Measurements from ENCODE around the gene INPP5D. TPM values are rescaled to one million over a fixed set of nuclear protein-coding genes. Genes with fewer than 3 reads are reported as not detected.
"Not testable (repeated sequence)": the region's sequence is repeated elsewhere in the genome, so short reads cannot be mapped to it uniquely, and the experiment has no call there.

Gene INPP5D
- total RNA-seq, 1 donor from 2014 or later: 33.4 TPM

GRCh38 chr2:233186851-233187250 is 126.7 kb downstream of the INPP5D start:
- DNase-seq (ENCODE audit: extremely low spot score in 2 of 2): no peak
- no peaks in the 10 kb centered on the region for H3K9me3 ChIP-seq
- no peaks in the 10 kb centered on the region for H3K27me3 ChIP-seq
- H3K27ac ChIP-seq: no peak overlapping the region
- H3K4me1 ChIP-seq: no peaks in the 10 kb centered on the region
- TF ChIP-seq CTCF (IDR thresholded peaks at IDR 0.05): no peak
- TF ChIP-seq POLR2A (IDR thresholded peaks at IDR 0.05): no peak
- no peak for TF ChIP-seq POLR2AphosphoS5 (IDR thresholded peaks at IDR 0.05; ENCODE audit: insufficient read depth in 1 of 2, low read depth in 1 of 2)
- intact Hi-C loops (cut with DNase I): no loop called here
- H3K4me3 ChIP-seq: no peak overlapping the region
- H3K36me3 ChIP-seq: no peaks in the 10 kb centered on the region

- Histone ChIP-seq H3K4me3 (no peak overlapping the region), H3K27ac (no peak overlapping the region), H3K9me3 (no peaks in the 10 kb centered on the region), H3K36me3 (no peaks in the 10 kb centered on the region), H3K27me3 (no peaks in the 10 kb centered on the region), H3K4me1 (no peaks in the 10 kb centered on the region)
- no peak for DNase-seq (ENCODE audit: extremely low spot score in 2 of 2)
- TF ChIP-seq POLR2A (IDR thresholded peaks at IDR 0.05) (no peak), POLR2AphosphoS5 (IDR thresholded peaks at IDR 0.05; ENCODE audit: insufficient read depth in 1 of 2, low read depth in 1 of 2) (no peak), CTCF (IDR thresholded peaks at IDR 0.05) (no peak)
- intact Hi-C loops (cut with DNase I): no loop called here
These were observed 128.9 kb downstream of the INPP5D start for GRCh38 chr2:233189025-233189424.

DNA sequence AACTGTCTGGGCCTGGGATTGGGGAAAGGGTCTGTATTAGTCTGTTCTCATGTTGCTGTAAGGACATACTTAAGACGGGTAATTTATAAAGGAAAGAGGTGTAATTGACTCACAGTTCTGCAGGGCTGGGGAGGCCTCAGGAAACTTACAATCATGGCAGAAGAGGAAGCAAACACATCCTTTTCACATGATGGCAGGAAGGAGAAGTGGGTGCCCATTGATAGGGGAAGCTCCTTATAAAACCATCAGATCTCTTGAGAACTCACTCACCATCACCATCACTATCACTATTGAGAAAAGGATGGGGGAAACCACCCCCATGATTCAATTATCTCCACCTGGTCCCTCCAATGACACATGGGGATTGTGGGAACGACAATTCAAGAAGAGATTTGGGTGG is 130.9 kb downstream of the INPP5D start:
- H3K4me1 ChIP-seq; intact Hi-C loops (cut with DNase I); H3K4me3 ChIP-seq; H3K27me3 ChIP-seq; H3K36me3 ChIP-seq; H3K9me3 ChIP-seq; DNase-seq (ENCODE audit: extremely low spot score in 2 of 2); H3K27ac ChIP-seq: not testable (repeated sequence)

DNA sequence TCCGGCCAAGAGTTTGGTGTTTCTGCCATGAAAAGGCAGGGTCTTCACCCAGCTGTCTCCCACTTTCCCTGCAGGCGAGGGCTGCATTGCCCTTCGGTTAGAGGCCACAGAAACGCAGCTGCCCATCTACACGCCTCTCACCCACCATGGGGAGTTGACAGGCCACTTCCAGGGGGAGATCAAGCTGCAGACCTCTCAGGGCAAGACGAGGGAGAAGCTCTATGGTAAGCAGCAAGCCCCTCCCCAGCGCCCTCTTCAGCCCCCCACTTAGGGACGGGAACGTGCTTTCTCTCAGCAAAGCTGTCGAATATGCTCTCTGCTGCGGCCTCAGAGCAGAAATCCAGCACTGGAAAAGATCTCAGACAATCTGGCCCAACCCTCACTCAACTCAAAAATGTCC is 133.6 kb downstream of the INPP5D start:
- no peak for DNase-seq (ENCODE audit: extremely low spot score in 2 of 2)
- H3K36me3 ChIP-seq: peaks cover 0 to 3% of the 10 kb centered on the region in 2 donors

DNA sequence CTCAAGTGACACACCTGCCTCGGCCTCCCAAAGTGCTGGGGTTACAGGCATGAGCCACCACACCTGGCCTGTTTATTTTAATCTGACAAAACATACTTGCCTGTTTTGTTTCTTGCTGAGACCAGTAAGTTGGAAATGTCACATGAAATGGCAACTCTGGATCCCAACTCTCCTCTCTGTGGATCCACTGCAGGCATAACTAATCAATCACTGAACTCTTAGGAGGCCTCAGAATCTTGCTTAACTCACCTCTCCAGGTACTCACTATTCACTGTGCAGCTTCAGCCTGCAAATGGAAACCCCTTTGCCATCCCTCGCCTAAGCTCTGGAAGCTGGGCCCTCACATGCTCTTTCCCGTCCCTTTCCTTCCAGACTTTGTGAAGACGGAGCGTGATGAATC is 134.9 kb downstream of the INPP5D start:
- H3K27me3 ChIP-seq: no peaks in the 10 kb centered on the region
- intact Hi-C loops (cut with DNase I): no loop called here
- H3K27ac ChIP-seq: no peak overlapping the region
- H3K36me3 ChIP-seq: peaks cover 0 to 3% of the 10 kb centered on the region in 2 donors
- no peak for TF ChIP-seq POLR2A (IDR thresholded peaks at IDR 0.05)
- no peak for TF ChIP-seq POLR2AphosphoS5 (IDR thresholded peaks at IDR 0.05; ENCODE audit: insufficient read depth in 1 of 2, low read depth in 1 of 2)
- no peak for TF ChIP-seq CTCF (IDR thresholded peaks at IDR 0.05)
- H3K4me3 ChIP-seq: no peak overlapping the region
- DNase-seq (ENCODE audit: extremely low spot score in 2 of 2): no peak
- H3K4me1 ChIP-seq: no peaks in the 10 kb centered on the region
- no peaks in the 10 kb centered on the region for H3K9me3 ChIP-seq

More for the DNA sequence above, 133.6 kb downstream of the INPP5D start:
- TF ChIP-seq CTCF (IDR thresholded peaks at IDR 0.05) (no peak), POLR2AphosphoS5 (IDR thresholded peaks at IDR 0.05; ENCODE audit: insufficient read depth in 1 of 2, low read depth in 1 of 2) (no peak), POLR2A (IDR thresholded peaks at IDR 0.05) (no peak)
- no peaks in the 10 kb centered on the region for H3K9me3 ChIP-seq
- H3K4me3 ChIP-seq: no peak overlapping the region
- H3K4me1 ChIP-seq: no peaks in the 10 kb centered on the region
- no peak overlapping the region for H3K27ac ChIP-seq
- intact Hi-C loops (cut with DNase I): no loop called here
- no peaks in the 10 kb centered on the region for H3K27me3 ChIP-seq

- Histone ChIP-seq H3K27me3 (no peaks in the 10 kb centered on the region), H3K4me1 (no peaks in the 10 kb centered on the region), H3K36me3 (peaks cover 0 to 3% of the 10 kb centered on the region in 2 donors), H3K4me3 (no peak overlapping the region), H3K27ac (no peak overlapping the region), H3K9me3 (no peaks in the 10 kb centered on the region)
- DNase-seq (ENCODE audit: extremely low spot score in 2 of 2): no peak
- TF ChIP-seq CTCF (IDR thresholded peaks at IDR 0.05) (no peak), POLR2AphosphoS5 (IDR thresholded peaks at IDR 0.05; ENCODE audit: insufficient read depth in 1 of 2, low read depth in 1 of 2) (no peak), POLR2A (IDR thresholded peaks at IDR 0.05) (no peak)
- intact Hi-C loops (cut with DNase I): no loop called here
These were observed 136.9 kb downstream of the INPP5D start for GRCh38 chr2:233197022-233197421.
